ENCODE results near the gene SEC14L1.
"Not testable (repeated sequence)": the region's sequence is repeated elsewhere in the genome, so short reads cannot be mapped to it uniquely, and the experiment has no call there.

The SEC14L1 gene

GRCh38 chr17:77140878-77141767, at the start of gene SEC14L1:
Gene SEC14L1 (plus strand): TSS chr17:77140969. CDS start chr17:77143597, 2,628 bp downstream.
- peak; percentile 27 for DNase-seq (ENCODE audit: low spot score)

- DNase-seq (ENCODE audit: low spot score), result no peak
Measured at GRCh38 chr17:77092025-77092424, 48.7 kb upstream of the SEC14L1 start.

- no peak for DNase-seq (ENCODE audit: low spot score)
Measured at GRCh38 chr17:77095461-77095860, 45.3 kb upstream of the SEC14L1 start.

- no peak for DNase-seq (ENCODE audit: low spot score)
Measured at GRCh38 chr17:77096570-77097214, 44.1 kb upstream of the SEC14L1 start.

- no peak for DNase-seq (ENCODE audit: low spot score)
Measured at GRCh38 chr17:77097631-77098180, 43.1 kb upstream of the SEC14L1 start.

- peak; percentile 39 for DNase-seq (ENCODE audit: low spot score)
Measured at GRCh38 chr17:77098884-77099545, 41.8 kb upstream of the SEC14L1 start.

GRCh38 chr17:77099997-77100396, 40.8 kb upstream of the SEC14L1 start:
- no peak for DNase-seq (ENCODE audit: low spot score)

- no peak for DNase-seq (ENCODE audit: low spot score)
Measured at GRCh38 chr17:77101521-77102410, 39.0 kb upstream of the SEC14L1 start.

- not testable (repeated sequence) for DNase-seq (ENCODE audit: low spot score)
Measured at GRCh38 chr17:77102411-77103134, 38.2 kb upstream of the SEC14L1 start.

GRCh38 chr17:77105706-77106105, 35.1 kb upstream of the SEC14L1 start:
- DNase-seq (ENCODE audit: low spot score), result no peak

GRCh38 chr17:77106874-77107358, 33.9 kb upstream of the SEC14L1 start:
- no peak for DNase-seq (ENCODE audit: low spot score)

GRCh38 chr17:77107506-77108433, 33.0 kb upstream of the SEC14L1 start:
- DNase-seq (ENCODE audit: low spot score), result no peak

- DNase-seq (ENCODE audit: low spot score), result no peak
Measured at GRCh38 chr17:77109159-77109759, 31.5 kb upstream of the SEC14L1 start.

GRCh38 chr17:77109764-77110359, 30.9 kb upstream of the SEC14L1 start:
- no peak for DNase-seq (ENCODE audit: low spot score)

GRCh38 chr17:77111165-77111933, 29.4 kb upstream of the SEC14L1 start:
- not testable (repeated sequence) for DNase-seq (ENCODE audit: low spot score)

GRCh38 chr17:77111934-77112296, 28.9 kb upstream of the SEC14L1 start:
- DNase-seq (ENCODE audit: low spot score), result no peak

GRCh38 chr17:77115510-77115909, 25.3 kb upstream of the SEC14L1 start:
- DNase-seq (ENCODE audit: low spot score), result no peak

- DNase-seq (ENCODE audit: low spot score), result no peak
Measured at GRCh38 chr17:77115947-77116346, 24.8 kb upstream of the SEC14L1 start.

Data from CD4-positive, alpha-beta T cell treated with Interleukin-6 at 100 ng/mL for 8 hours (primary cell).